DOHH2 (cell line): Measurements from ENCODE around the gene CEP70.

Source experiments
- H3F3A ChIP-seq: fragments of 200-600 bp; sonication (generic), shearing (Covaris generic); 2 replicates; pipeline ENCODE4 v1.6.0; 2016; ENCODE audit warnings: antibody characterized with exemption, mild to moderate bottlenecking; ENCODE audit not compliant: control insufficient read depth, insufficient read depth
- H3K27ac ChIP-seq: fragments of 200-600 bp; sonication (generic); 2 replicates; pipeline ENCODE4 v1.5.1; 2014; ENCODE audit warnings: low read depth, mild to moderate bottlenecking, low read length, moderate library complexity
- H3K27me3 ChIP-seq: fragments of 200-600 bp; sonication (generic); 2 replicates; pipeline ENCODE4 v1.6.1; 2014; ENCODE audit warnings: mild to moderate bottlenecking, low read length, mixed read lengths; ENCODE audit not compliant: control insufficient read depth
- H3K36me3 ChIP-seq: fragments of 200-600 bp; sonication (generic); 2 replicates; pipeline ENCODE4 v1.6.1; 2014; ENCODE audit warnings: mild to moderate bottlenecking, low read length, moderate library complexity, mixed read lengths; ENCODE audit not compliant: control insufficient read depth
- H3K4me1 ChIP-seq: fragments of 200-600 bp; sonication (generic); 2 replicates; pipeline ENCODE4 v1.6.1; 2014; ENCODE audit warnings: mild to moderate bottlenecking, low read length, mixed read lengths; ENCODE audit not compliant: control insufficient read depth
- H3K4me2 ChIP-seq: fragments of 200-600 bp; sonication (generic); 2 replicates; pipeline ENCODE4 v1.6.0; 2014; ENCODE audit warnings: mild to moderate bottlenecking, low read length, moderate library complexity
- H3K4me3 ChIP-seq: fragments of 200-600 bp; sonication (generic); 2 replicates; pipeline ENCODE4 v1.5.1; 2014; ENCODE audit warnings: mild to moderate bottlenecking, low read length, mixed read lengths
- H3K79me2 ChIP-seq: fragments of 200-600 bp; sonication (generic); 2 replicates; pipeline ENCODE4 v1.6.1; 2014; ENCODE audit warnings: mild to moderate bottlenecking, low read length, mixed read lengths; ENCODE audit not compliant: control insufficient read depth
- H3K9me2 ChIP-seq: fragments of 200-600 bp; sonication (generic); replicated peaks from 2 replicates; pipeline ENCODE4 v1.6.1; 2014; ENCODE audit warnings: mild to moderate bottlenecking, low read length, mixed read lengths; ENCODE audit not compliant: control insufficient read depth
- H3K9me3 ChIP-seq: fragments of 200-600 bp; sonication (generic); 2 replicates; pipeline ENCODE4 v1.6.1; 2014; ENCODE audit warnings: antibody characterized with exemption, low read length, mixed read lengths; ENCODE audit not compliant: control insufficient read depth, insufficient read depth
- H4K20me1 ChIP-seq: fragments of 200-600 bp; sonication (generic); 2 replicates; pipeline ENCODE4 v1.6.0; 2014; ENCODE audit warnings: low read depth, mild to moderate bottlenecking, antibody characterized with exemption, low read length, moderate library complexity; ENCODE audit not compliant: control insufficient read depth, insufficient read depth
- CTCF ChIP-seq: fragments of 200-600 bp; sonication (generic); IDR thresholded peaks from one replicate; pipeline ENCODE4 v1.5.1; 2014; ENCODE audit warnings: antibody characterized with exemption, mild to moderate bottlenecking, low read depth, low read length; ENCODE audit not compliant: poor library complexity, severe bottlenecking
- EZH2phosphoT487 ChIP-seq: fragments of 200-600 bp; sonication (generic); IDR thresholded peaks from 2 replicates; pipeline ENCODE4 v1.6.1; 2017; ENCODE audit warnings: borderline replicate concordance, mild to moderate bottlenecking, antibody characterized with exemption, low read length, moderate library complexity, mixed read lengths

CEP70 gene

GRCh38 chr3:138549179-138549977 is 44.7 kb downstream of the CEP70 start:
- Histone ChIP-seq H3K27ac (no peak overlapping the region), H3K9me3 (peaks cover 28% of the 10 kb centered on the region; the same call in 1 of the 2 replicates)

GRCh38 chr3:138547342-138547975 is 46.6 kb downstream of the CEP70 start:
- H3K27ac ChIP-seq: no peak overlapping the region
- H4K20me1 ChIP-seq: no peaks in the 10 kb centered on the region
- no peak overlapping the region for H3K4me3 ChIP-seq
- no peaks in the 10 kb centered on the region for H3K9me2 ChIP-seq
- TF ChIP-seq EZH2phosphoT487 (no peak), CTCF (no peak)
- no peaks in the 10 kb centered on the region for H3F3A ChIP-seq
- H3K27me3 ChIP-seq: no peaks in the 10 kb centered on the region
- H3K4me2 ChIP-seq: no peak overlapping the region
- peaks cover 46% of the 10 kb centered on the region for H3K36me3 ChIP-seq
- peaks cover 40% of the 10 kb centered on the region; the same call in 1 of the 2 replicates for H3K9me3 ChIP-seq
- no peaks in the 10 kb centered on the region for H3K79me2 ChIP-seq
- no peaks in the 10 kb centered on the region for H3K4me1 ChIP-seq

More at GRCh38 chr3:138549179-138549977, 44.7 kb downstream of the CEP70 start:
- no peak for TF ChIP-seq EZH2phosphoT487
- TF ChIP-seq CTCF: no peak
- H3K27me3 ChIP-seq: no peaks in the 10 kb centered on the region
- no peaks in the 10 kb centered on the region for H3K9me2 ChIP-seq
- H3K4me1 ChIP-seq: no peaks in the 10 kb centered on the region
- H3K4me3 ChIP-seq: no peak overlapping the region
- H3F3A ChIP-seq: no peaks in the 10 kb centered on the region
- H3K36me3 ChIP-seq: peaks cover 39% of the 10 kb centered on the region
- no peak overlapping the region for H3K4me2 ChIP-seq
- no peaks in the 10 kb centered on the region for H3K79me2 ChIP-seq
- H4K20me1 ChIP-seq: no peaks in the 10 kb centered on the region

GRCh38 chr3:138544546-138544945 is 49.5 kb downstream of the CEP70 start:
- no peaks in the 10 kb centered on the region for H3K4me1 ChIP-seq
- no peak overlapping the region for H3K27ac ChIP-seq
- peaks cover 50% of the 10 kb centered on the region for H3K36me3 ChIP-seq
- H3K27me3 ChIP-seq: no peaks in the 10 kb centered on the region
- no peaks in the 10 kb centered on the region for H3K79me2 ChIP-seq
- no peak for TF ChIP-seq CTCF
- TF ChIP-seq EZH2phosphoT487: no peak
- no peak overlapping the region for H3K4me3 ChIP-seq
- H3K9me3 ChIP-seq: peaks cover 39% of the 10 kb centered on the region; the same call in 1 of the 2 replicates
- H3K9me2 ChIP-seq: no peaks in the 10 kb centered on the region
- H4K20me1 ChIP-seq: no peaks in the 10 kb centered on the region
- no peaks in the 10 kb centered on the region for H3F3A ChIP-seq
- H3K4me2 ChIP-seq: no peak overlapping the region
